Prostate gland (tissue), 2 donors: ENCODE measurements around the gene UBN1. TPM values are rescaled to one million over a fixed set of nuclear protein-coding genes. Genes with fewer than 3 reads are reported as not detected.
A peak's percentile ranks its signal among the peaks of the same experiment; 100 is the strongest.

Experiments
- DNase-seq: peaks from one replicate; pipeline ENCODE4 v3.0.0-alpha.2; 2019; ENCODE audit warnings: low spot score
- H3K27ac ChIP-seq, 2 donors: fragments of 200-600 bp; sonication (generic); 2 replicates each; pipeline ENCODE4 v1.5.1; 2017 to 2019
- H3K27me3 ChIP-seq: fragments of 200-600 bp; sonication (generic); replicated peaks from 2 replicates; pipeline ENCODE4 v1.5.1; 2019; ENCODE audit not compliant: insufficient read depth
- H3K36me3 ChIP-seq, 2 donors: fragments of 200-600 bp; sonication (generic); 1 replicate in 1 of 2; 2 replicates in 1 of 2; pipeline versions ENCODE4 v1.5.1 to v1.8.1; 2017 to 2019
- H3K4me1 ChIP-seq: fragments of 200-600 bp; sonication (generic); replicated peaks from 2 replicates; pipeline ENCODE4 v1.5.1; 2019
- H3K4me3 ChIP-seq, 2 donors: fragments of 200-600 bp; sonication (generic); 2 replicates each; pipeline ENCODE4 v1.5.1; 2017 to 2019
- H3K9me3 ChIP-seq: fragments of 200-600 bp; sonication (generic); 2 replicates; pipeline ENCODE4 v1.5.1; 2017
- POLR2A ChIP-seq: fragments of 450-650 bp; IDR thresholded peaks from one replicate; pipeline ENCODE4 v1.6.1; 2016; ENCODE audit warnings: antibody characterized with exemption, mild to moderate bottlenecking
- POLR2AphosphoS5 ChIP-seq: sonication (generic); formaldehyde crosslinking; IDR thresholded peaks from one replicate; pipeline ENCODE4 v1.6.1; 2017; ENCODE audit warnings: antibody characterized with exemption
- WGBS: methylation state at CpG from one replicate; pipeline ENCODE4 v1.1.5; 2018; 5-methylcytosine and 5-hydroxymethylcytosine counted together
- intact Hi-C: fragments of 100-400 bp; cut with DNase I; formaldehyde crosslinking; loops from one replicate; pipeline ENCODE4 v1.14.2; 2022
- total RNA-seq, 2 donors: library from RNA; depleted of rRNA; stranded (reverse); fragments of >200 nt; gene quantifications; one replicate each; pipeline ENCODE4 v1.1.0, GENCODE V29; 2016
- TF ChIP-seq, protein P1 (sequence below), 4 experiments: fragments of 200-600 bp in 2 of 4; fragments of 450-650 bp in 2 of 4; sonication (generic) in 2 of 4; IDR thresholded peaks; 1 replicate in 3 of 4; 2 replicates in 1 of 4; pipeline ENCODE4 v1.5.1; 2016 to 2019; ENCODE audit warnings: antibody characterized with exemption in 4 of 4, mild to moderate bottlenecking in 2 of 4, moderate library complexity in 2 of 4

The UBN1 gene
- total RNA-seq, 2 donors from 2014 or later, result 28.2 to 56.9 TPM

DNA sequence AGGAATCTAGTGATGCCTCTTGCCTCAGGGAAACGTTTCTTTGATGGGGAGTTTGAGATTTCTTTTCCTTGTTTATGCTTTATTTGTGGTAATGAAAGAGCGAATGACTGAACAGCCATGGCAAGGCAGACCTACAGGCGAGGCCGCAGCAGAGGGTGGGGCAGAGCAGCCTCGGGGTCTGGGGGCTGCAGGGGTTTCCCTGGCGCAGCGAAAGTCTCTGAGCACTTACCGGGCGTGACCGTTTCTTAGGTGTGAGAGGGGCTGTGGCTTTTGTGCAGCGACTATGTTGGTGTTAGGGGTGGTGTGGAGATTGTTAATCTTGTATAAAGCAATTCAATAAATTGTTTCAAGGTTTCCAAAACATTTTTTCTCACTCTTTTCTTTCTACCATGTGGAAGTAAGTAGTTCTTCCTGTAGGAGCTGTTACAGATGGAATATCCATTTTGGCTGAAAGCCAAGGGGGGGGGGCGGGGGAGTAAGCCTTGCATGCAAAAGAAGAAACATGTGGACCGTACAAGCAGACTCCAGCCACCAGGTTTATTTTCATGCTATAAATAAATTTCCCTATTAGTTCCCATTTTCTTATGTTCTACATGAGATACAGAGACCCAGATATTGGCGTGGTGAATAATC, 34.8 kb downstream of the UBN1 start:
- TF ChIP-seq, protein P1, sequence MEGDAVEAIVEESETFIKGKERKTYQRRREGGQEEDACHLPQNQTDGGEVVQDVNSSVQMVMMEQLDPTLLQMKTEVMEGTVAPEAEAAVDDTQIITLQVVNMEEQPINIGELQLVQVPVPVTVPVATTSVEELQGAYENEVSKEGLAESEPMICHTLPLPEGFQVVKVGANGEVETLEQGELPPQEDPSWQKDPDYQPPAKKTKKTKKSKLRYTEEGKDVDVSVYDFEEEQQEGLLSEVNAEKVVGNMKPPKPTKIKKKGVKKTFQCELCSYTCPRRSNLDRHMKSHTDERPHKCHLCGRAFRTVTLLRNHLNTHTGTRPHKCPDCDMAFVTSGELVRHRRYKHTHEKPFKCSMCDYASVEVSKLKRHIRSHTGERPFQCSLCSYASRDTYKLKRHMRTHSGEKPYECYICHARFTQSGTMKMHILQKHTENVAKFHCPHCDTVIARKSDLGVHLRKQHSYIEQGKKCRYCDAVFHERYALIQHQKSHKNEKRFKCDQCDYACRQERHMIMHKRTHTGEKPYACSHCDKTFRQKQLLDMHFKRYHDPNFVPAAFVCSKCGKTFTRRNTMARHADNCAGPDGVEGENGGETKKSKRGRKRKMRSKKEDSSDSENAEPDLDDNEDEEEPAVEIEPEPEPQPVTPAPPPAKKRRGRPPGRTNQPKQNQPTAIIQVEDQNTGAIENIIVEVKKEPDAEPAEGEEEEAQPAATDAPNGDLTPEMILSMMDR (IDR thresholded peaks at IDR 0.05), result no peak
- TF ChIP-seq POLR2A (no peak), POLR2AphosphoS5 (no peak)
- intact Hi-C loops, result no loop called here
- Histone ChIP-seq H3K4me1 (peaks cover 2% of the 10 kb centered on the region), H3K9me3 (no peaks in the 10 kb centered on the region), H3K36me3 (peaks cover 5 to 40% of the 10 kb centered on the region in 2 donors), H3K27ac (peak overlapping the region in 1 of 2 donors; percentile 35), H3K4me3 (no peak overlapping the region), H3K27me3 (no peaks in the 10 kb centered on the region)
- WGBS, result 61% methylated on average over 14 of the region's 14 CpGs
- no peak for DNase-seq

DNA sequence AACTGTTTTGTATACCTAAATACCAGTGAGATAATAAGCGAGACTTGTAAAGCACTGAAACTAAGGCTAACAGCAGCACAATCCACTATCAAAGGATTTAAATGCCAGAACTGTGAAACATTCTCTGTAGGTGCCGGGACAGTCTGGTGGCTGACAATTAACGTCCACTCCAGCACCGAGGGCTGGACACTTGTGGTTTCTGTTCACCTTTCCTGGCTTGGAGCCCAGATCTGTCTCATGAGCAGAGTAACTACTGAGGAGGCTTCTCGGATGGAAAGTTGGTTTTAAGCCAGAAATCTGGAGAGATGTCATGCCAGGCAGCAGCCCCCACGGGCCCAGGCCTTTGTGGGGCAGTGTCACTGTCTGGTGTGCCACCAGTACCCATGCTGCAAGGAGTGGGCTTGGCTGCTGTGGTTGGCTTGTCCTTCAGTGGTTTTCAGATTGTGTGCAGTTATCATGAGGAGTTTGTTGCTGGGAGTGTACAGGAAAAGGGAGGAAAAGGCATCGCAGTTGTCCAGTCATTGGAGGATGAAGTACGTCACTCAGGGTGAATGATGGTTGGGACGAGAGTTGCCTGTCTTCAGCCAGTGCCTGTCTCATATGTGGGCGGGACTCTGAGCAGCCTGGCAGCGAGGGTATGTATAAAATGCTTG, 35.5 kb downstream of the UBN1 start:
- TF ChIP-seq, protein P1 (IDR thresholded peaks at IDR 0.05), result no peak
- TF ChIP-seq POLR2AphosphoS5 (peak; percentile 64), POLR2A (no peak)
- 57% methylated on average over 11 of the region's 11 CpGs for WGBS

DNA sequence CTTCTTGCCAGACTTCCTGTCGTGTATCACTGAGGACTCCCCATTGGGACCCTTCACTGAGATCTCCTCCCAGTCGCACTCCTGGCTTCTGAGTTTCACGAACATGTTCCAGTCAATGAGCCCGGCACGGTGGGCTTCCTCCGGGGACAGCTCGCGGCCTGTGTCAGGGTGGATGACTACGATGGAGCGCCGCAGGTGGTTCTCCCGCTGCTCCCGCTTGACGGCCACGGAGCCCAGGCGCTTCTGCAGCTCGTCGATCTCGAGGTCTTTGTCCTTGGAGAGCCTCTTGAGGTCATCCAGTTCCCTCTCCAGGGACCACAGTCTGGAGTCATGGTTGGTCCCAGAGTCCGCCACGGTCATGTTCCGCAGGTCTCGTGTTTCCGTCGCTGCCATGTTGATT, 36.2 kb downstream of the UBN1 start:
- TF ChIP-seq, protein P1 (IDR thresholded peaks at IDR 0.05), result no peak
- TF ChIP-seq POLR2A (no peak), POLR2AphosphoS5 (no peak)
- WGBS, result 96% methylated on average over 25 of the region's 25 CpGs
- H3K36me3 ChIP-seq, result peaks cover 8 to 40% of the 10 kb centered on the region in 2 donors

More for the DNA sequence above, 35.5 kb downstream of the UBN1 start:
- Histone ChIP-seq H3K27ac (peak overlapping the region in 1 of 2 donors; percentile 35), H3K27me3 (no peaks in the 10 kb centered on the region), H3K4me3 (no peak overlapping the region), H3K9me3 (no peaks in the 10 kb centered on the region), H3K4me1 (no peaks in the 10 kb centered on the region), H3K36me3 (peaks cover 7 to 40% of the 10 kb centered on the region in 2 donors)
- intact Hi-C loops, result no loop called here
- peak; percentile 67 for DNase-seq

DNA sequence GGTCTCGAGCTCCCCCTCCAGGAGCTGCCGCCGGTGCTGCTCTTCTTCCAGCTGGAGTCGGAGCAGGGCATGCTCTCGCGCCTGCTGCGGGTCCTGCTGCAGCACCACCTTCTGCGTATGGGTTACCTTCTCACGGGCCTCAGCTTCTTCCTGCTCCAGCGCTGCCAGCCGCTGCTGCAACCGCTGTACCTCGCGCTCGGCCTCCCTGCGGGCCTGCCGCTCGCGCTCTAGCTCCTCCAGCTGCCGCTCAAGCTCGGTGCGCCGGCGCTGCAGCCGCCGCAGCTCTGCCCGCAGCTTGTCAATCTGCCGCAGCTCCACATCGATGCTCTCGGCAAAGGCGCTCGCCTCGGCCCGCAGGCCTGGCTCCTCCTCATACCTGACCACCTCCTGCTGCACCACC, 36.9 kb downstream of the UBN1 start:
- 93% methylated on average over 32 of the region's 34 CpGs for WGBS
- intact Hi-C loops, result no loop called here
- H3K4me3 ChIP-seq, result no peak overlapping the region
- H3K27me3 ChIP-seq, result no peaks in the 10 kb centered on the region
- DNase-seq, result no peak
- TF ChIP-seq, protein P1 (IDR thresholded peaks at IDR 0.05), result no peak
- TF ChIP-seq POLR2AphosphoS5 (no peak), POLR2A (no peak)
- H3K36me3 ChIP-seq, result peaks cover 8 to 40% of the 10 kb centered on the region in 2 donors
- no peak overlapping the region for H3K27ac ChIP-seq
- peaks cover 3% of the 10 kb centered on the region for H3K4me1 ChIP-seq
- H3K9me3 ChIP-seq, result no peaks in the 10 kb centered on the region

More for the DNA sequence above, 36.2 kb downstream of the UBN1 start:
- H3K4me1 ChIP-seq, result peaks cover 3% of the 10 kb centered on the region
- H3K4me3 ChIP-seq, result no peak overlapping the region
- H3K27me3 ChIP-seq, result no peaks in the 10 kb centered on the region
- H3K27ac ChIP-seq, result no peak overlapping the region
- intact Hi-C loops, result no loop called here
- DNase-seq, result no peak
- H3K9me3 ChIP-seq, result no peaks in the 10 kb centered on the region
